H1 (cell line): ENCODE data around the gene TIMM29. TPM values are rescaled to one million over a fixed set of nuclear protein-coding genes. Genes with fewer than 3 reads are reported as not detected.

Source experiments
- CTCF ChIA-PET: fragments of 300-600 bp; sonication (Branson Sonifier 250); formaldehyde crosslinking; loops from one replicate; lab custom pipeline; 2021; ENCODE audit not compliant: partially characterized antibody; lab: Charles Lee
- POLR2A ChIA-PET: fragments of 300-600 bp; sonication (Branson Sonifier 250); formaldehyde crosslinking; loops from one replicate; lab custom pipeline; 2021; ENCODE audit warnings: inconsistent platforms; ENCODE audit not compliant: partially characterized antibody; lab: Charles Lee
- DNase-seq, 2 experiments: peaks; one replicate each; pipeline versions ENCODE4 v3.0.0 to v3.0.0-alpha.2; 2010 to 2022; ENCODE audit warnings: low spot score in 2 of 2, low read depth in 1 of 2, mixed read lengths in 1 of 2
- FAIRE-seq: peaks from 2 replicates; lab custom pipeline; 2011; peaks lifted over from hg19 to GRCh38; lab: Jason Lieb, UNC
- H2AFZ ChIP-seq: 2 replicates; pipeline ENCODE4 v1.8.1; 2012; ENCODE audit warnings: low read length, inconsistent platforms
- H2AK5ac ChIP-seq: 2 replicates; pipeline ENCODE4 v1.6.1; 2013; ENCODE audit warnings: low read depth, low read length
- H2BK120ac ChIP-seq: replicated peaks from 2 replicates; pipeline ENCODE3; 2013; ENCODE audit warnings: low read depth, low read length, inconsistent platforms
- H2BK12ac ChIP-seq: 2 replicates; pipeline ENCODE4 v1.6.1; 2013; ENCODE audit warnings: low read depth, low read length
- H2BK15ac ChIP-seq: 2 replicates; pipeline ENCODE4 v1.6.1; 2013; ENCODE audit warnings: low read length
- H2BK20ac ChIP-seq: 2 replicates; pipeline ENCODE4 v1.6.1; 2013; ENCODE audit warnings: low read length
- H2BK5ac ChIP-seq: 2 replicates; pipeline ENCODE4 v1.6.1; 2013; ENCODE audit warnings: low read depth, low read length
- H3K14ac ChIP-seq: 2 replicates; pipeline ENCODE4 v1.6.1; 2013; ENCODE audit warnings: inconsistent platforms; ENCODE audit not compliant: insufficient read length
- H3K18ac ChIP-seq: 2 replicates; pipeline ENCODE4 v1.6.1; 2013; ENCODE audit warnings: low read length; ENCODE audit errors: extremely low read depth
- H3K23ac ChIP-seq: 2 replicates; pipeline ENCODE4 v1.6.1; 2013; ENCODE audit warnings: inconsistent platforms; ENCODE audit not compliant: insufficient read length
- H3K23me2 ChIP-seq: 2 replicates; pipeline ENCODE4 v1.6.1; 2013; ENCODE audit warnings: low read depth, low read length
- H3K27ac ChIP-seq: 2 replicates; pipeline ENCODE4 v1.6.1; 2011; ENCODE audit warnings: low read depth, low read length, inconsistent platforms
- H3K27me3 ChIP-seq, 4 experiments: replicated peaks in 1 of 4; 1 replicate in 1 of 4; 2 replicates in 3 of 4; pipeline versions ENCODE4 v1.6.1 to v1.8.1; 2011 to 2013; ENCODE audit warnings: low read length in 3 of 4, mild to moderate bottlenecking in 3 of 4, inconsistent platforms in 2 of 4, mixed read lengths in 2 of 4, moderate library complexity in 1 of 4; ENCODE audit not compliant: control insufficient read depth in 3 of 4, insufficient read depth in 3 of 4; ENCODE audit errors: extremely low read depth in 1 of 4
- H3K36me3 ChIP-seq, 4 experiments: 2 replicates each; pipeline versions ENCODE4 v1.6.1 to v1.8.1; 2011 to 2013; ENCODE audit warnings: mild to moderate bottlenecking in 4 of 4, low read length in 3 of 4, moderate library complexity in 2 of 4, control low read depth in 1 of 4, inconsistent platforms in 1 of 4; ENCODE audit not compliant: insufficient read depth in 4 of 4, control insufficient read depth in 2 of 4
- H3K4ac ChIP-seq: replicated peaks from 2 replicates; pipeline ENCODE3; 2013; ENCODE audit warnings: low read length, low read depth, mixed read lengths, inconsistent platforms; ENCODE audit not compliant: insufficient read length
- H3K4me1 ChIP-seq, 4 experiments: replicated peaks in 1 of 4; 1 replicate in 1 of 4; 2 replicates in 3 of 4; pipeline versions ENCODE4 v1.6.1 to v1.8.1; 2011 to 2013; ENCODE audit warnings: low read length in 3 of 4, inconsistent platforms in 2 of 4, mixed read lengths in 1 of 4; ENCODE audit not compliant: insufficient read depth in 4 of 4, control insufficient read depth in 3 of 4
- H3K4me2 ChIP-seq, 2 experiments: 2 replicates each; pipeline versions ENCODE4 v1.6.1 to v1.8.1; 2011 to 2013; ENCODE audit warnings: low read depth in 2 of 2, low read length in 2 of 2, control low read depth in 1 of 2, inconsistent platforms in 1 of 2, mild to moderate bottlenecking in 1 of 2; ENCODE audit not compliant: insufficient read depth in 1 of 2
- H3K4me3 ChIP-seq, 4 experiments: fragments of 200-600, 300-600 bp in 1 of 4; sonication (generic), shearing (Covaris generic), sonication (Bioruptor Twin) in 1 of 4; 2 replicates each; pipeline versions ENCODE4 v1.5.1 to v1.8.1; 2011 to 2016; ENCODE audit warnings: low read length in 4 of 4, low read depth in 3 of 4, control low read depth in 2 of 4, inconsistent platforms in 2 of 4, mild to moderate bottlenecking in 2 of 4, mixed read lengths in 1 of 4, moderate library complexity in 1 of 4; ENCODE audit not compliant: insufficient read depth in 2 of 4; ENCODE audit errors: extremely low read depth in 1 of 4
- H3K56ac ChIP-seq: replicated peaks from 2 replicates; pipeline ENCODE3; 2013; ENCODE audit warnings: low read depth, mild to moderate bottlenecking, mixed read lengths, low read length, inconsistent platforms; ENCODE audit not compliant: insufficient read length
- H3K79me1 ChIP-seq: 2 replicates; pipeline ENCODE4 v1.6.1; 2013; ENCODE audit warnings: low read depth, low read length, control low read depth
- H3K79me2 ChIP-seq, 2 experiments: 2 replicates each; pipeline versions ENCODE4 v1.6.1 to v1.8.1; 2012 to 2013; ENCODE audit warnings: low read length in 2 of 2, mild to moderate bottlenecking in 2 of 2, inconsistent platforms in 1 of 2; ENCODE audit not compliant: insufficient read depth in 2 of 2, control insufficient read depth in 1 of 2
- H3K9ac ChIP-seq, 4 experiments: replicated peaks in 1 of 4; 1 replicate in 1 of 4; 2 replicates in 3 of 4; pipeline versions ENCODE4 v1.6.1 to v1.8.1; 2011 to 2013; ENCODE audit warnings: low read depth in 3 of 4, low read length in 3 of 4, control low read depth in 2 of 4, mild to moderate bottlenecking in 2 of 4, moderate library complexity in 2 of 4, inconsistent platforms in 1 of 4; ENCODE audit errors: extremely low read depth in 1 of 4
- H3K9me3 ChIP-seq, 2 experiments: 2 replicates each; pipeline versions ENCODE4 v1.6.1 to v1.8.1; 2012 to 2013; ENCODE audit warnings: mild to moderate bottlenecking in 2 of 2, moderate library complexity in 2 of 2, control low read depth in 1 of 2, inconsistent platforms in 1 of 2, low read depth in 1 of 2, low read length in 1 of 2, mixed read lengths in 1 of 2; ENCODE audit not compliant: insufficient read depth in 2 of 2
- H4K20me1 ChIP-seq, 2 experiments: replicated peaks in 1 of 2; 2 replicates each; pipeline versions ENCODE3 to v1.8.1; 2011 to 2013; ENCODE audit warnings: inconsistent platforms in 2 of 2, low read length in 2 of 2, mild to moderate bottlenecking in 1 of 2; ENCODE audit not compliant: insufficient read depth in 2 of 2, control insufficient read depth in 1 of 2
- H4K5ac ChIP-seq: 2 replicates; pipeline ENCODE4 v1.6.1; 2013; ENCODE audit warnings: low read length, low read depth, mixed read lengths, inconsistent platforms; ENCODE audit not compliant: insufficient read length
- H4K8ac ChIP-seq: 2 replicates; pipeline ENCODE4 v1.8.0; 2013; ENCODE audit warnings: mild to moderate bottlenecking, moderate library complexity, low read length, inconsistent platforms; ENCODE audit not compliant: insufficient read depth; ENCODE audit errors: extremely low read depth
- H4K91ac ChIP-seq: replicated peaks from 2 replicates; pipeline ENCODE3; 2013; ENCODE audit warnings: low read length, mixed read lengths, inconsistent platforms; ENCODE audit not compliant: insufficient read length
- CREB1 ChIP-seq: IDR thresholded peaks from 2 replicates; pipeline ENCODE4 v1.6.1; 2012; ENCODE audit warnings: inconsistent platforms
- KDM4A ChIP-seq: IDR thresholded peaks from one replicate; pipeline ENCODE4 v1.7.1; 2012; ENCODE audit warnings: low read depth, mild to moderate bottlenecking, moderate library complexity, low read length, inconsistent platforms; ENCODE audit not compliant: severe bottlenecking
- MAFK ChIP-seq: IDR thresholded peaks from 2 replicates; pipeline ENCODE4 v1.6.1; 2012; ENCODE audit warnings: low read depth, mild to moderate bottlenecking, improper control_type of control experiment, low read length
- RBBP5 ChIP-seq: IDR thresholded peaks from 2 replicates; pipeline ENCODE4 v1.7.1; 2012; ENCODE audit warnings: low read depth, mild to moderate bottlenecking, inconsistent platforms, low read length, moderate library complexity, borderline replicate concordance
- TEAD4 ChIP-seq: IDR thresholded peaks from 2 replicates; pipeline ENCODE4 v1.6.1; 2012; ENCODE audit warnings: low read depth, low read length, inconsistent platforms, mixed read lengths
- WGBS, 2 experiments: shearing (Covaris generic) in 1 of 2; methylation state at CpG; one replicate each; pipeline versions ENCODE4 v1.1.6 to v1.1.7; 2013 to 2015; ENCODE audit warnings: low lambda C conversion rate in 2 of 2, mixed read lengths in 2 of 2, inconsistent platforms in 1 of 2, low coverage in 1 of 2, missing lambda C conversion rate in 1 of 2; ENCODE audit not compliant: insufficient replicate concordance in 2 of 2, insufficient coverage in 1 of 2, insufficient read length in 1 of 2; ENCODE audit errors: extremely low coverage in 1 of 2, missing lambda C conversion rate in 1 of 2; 5-methylcytosine and 5-hydroxymethylcytosine counted together
- polyA plus RNA-seq, 7 experiments: library from polyadenylated mRNA; depleted of rRNA in 3 of 7; stranded (reverse) in 5 of 7; unstranded in 2 of 7; fragments of >200 nt in 5 of 7; fragments of 200-250 nt in 2 of 7; gene quantifications; 1 replicate in 5 of 7; 2 replicates in 1 of 7; 4 replicates in 1 of 7; pipeline versions ENCODE4 v1.2.1 to v1.2.3, GENCODE V29; 2011 to 2013; ENCODE audit warnings: missing spikeins in 2 of 7, mixed read lengths in 2 of 7
- total RNA-seq: library from RNA; stranded (reverse); fragmentation: NEBNext Ultra II Directional; extraction: Animal tissue kit (Norgen Biotek cat#: 25700); gene quantifications from 2 replicates; pipeline ENCODE4 v1.2.1, GENCODE V29; 2021

TIMM29 gene
- total and polyA plus RNA-seq, 2 of the 8 experiments (the other 6 are each of a cell fraction or from before 2014, with no cell fraction given): 15.9 to 24.0 TPM

- no peak for FAIRE-seq
- POLR2A ChIA-PET: interaction anchor here (2.1 to 3.8 kb wide), 2 partner anchors 15 to 22 kb away, joined by 8 to 18 read pairs; no protein-coding TSS in a partner anchor
- DNase-seq: no peak
Observed at GRCh38 chr19:10894911-10895213, 33.7 kb upstream of the TIMM29 start.

More at GRCh38 chr19:10894911-10895213, 33.7 kb upstream of the TIMM29 start:
- Histone ChIP-seq H4K8ac (no peak overlapping the region), H3K9ac (no peak overlapping the region), H2AK5ac (no peak overlapping the region), H3K9me3 (no peaks in the 10 kb centered on the region), H3K23me2 (no peaks in the 10 kb centered on the region), H4K20me1 (peaks cover 8 to 27% of the 10 kb centered on the region in 2 experiments), H3K56ac (no peak overlapping the region), H3K14ac (no peak overlapping the region), H2BK12ac (no peak overlapping the region), H3K79me2 (peaks cover 0 to 80% of the 10 kb centered on the region in 2 experiments; a peak in 2 of 4 replicates), H4K5ac (no peak overlapping the region), H3K23ac (no peak overlapping the region), H3K79me1 (peaks cover 31% of the 10 kb centered on the region), H3K4ac (no peak overlapping the region), H2AFZ (no peak overlapping the region), H3K4me1 (peaks cover 14 to 32% (median 27%) of the 10 kb centered on the region in 4 experiments), H3K18ac (no peak overlapping the region), H4K91ac (no peak overlapping the region), H3K36me3 (no peaks in the 10 kb centered on the region), H2BK120ac (no peak overlapping the region), H3K4me3 (no peak overlapping the region), H3K27me3 (no peaks in the 10 kb centered on the region), H2BK5ac (no peak overlapping the region), H3K27ac (no peak overlapping the region), H3K4me2 (no peak overlapping the region), H2BK15ac (no peak overlapping the region), H2BK20ac (no peak overlapping the region)
- CTCF ChIA-PET: interaction anchor here (0.8 to 5.4 kb wide), 6 partner anchors 13 to 47 kb away, joined by 3 to 29 read pairs (median 6); no protein-coding TSS in a partner anchor
- WGBS, 2 experiments: 90% methylated on average over 7 of the region's 7 CpGs; no CpG with 5 or more reads in 1 of the 2 experiments
- TF ChIP-seq KDM4A: no peak
- no peak for TF ChIP-seq TEAD4
- TF ChIP-seq RBBP5: no peak
- no peak for TF ChIP-seq MAFK
- no peak for TF ChIP-seq CREB1
